GM23338 (cell line): ENCODE results near the gene LAMC3. TPM values are rescaled to one million over a fixed set of nuclear protein-coding genes. Genes with fewer than 3 reads are reported as not detected.

ENCODE experiments used
- ATAC-seq: fragments of 200-7000 bp; cut with Tn5 transposase; 3 replicates; pipeline ENCODE4 v1.9.1; 2020
- DNase-seq: peaks from one replicate; pipeline ENCODE4 v3.0.0-alpha.2; 2015; ENCODE audit warnings: low spot score
- H2AFZ ChIP-seq: fragments of 200-600 bp; sonication (generic); 2 replicates; pipeline ENCODE4 v1.8.0; 2016; ENCODE audit warnings: antibody characterized with exemption, mild to moderate bottlenecking, moderate library complexity
- H3F3A ChIP-seq: fragments of 200-600 bp; sonication (generic); replicated peaks from 2 replicates; pipeline ENCODE4 v1.8.0; 2017; ENCODE audit warnings: antibody characterized with exemption, mixed run types, low read depth
- H3K27ac ChIP-seq: fragments of 200-600 bp; sonication (generic); 2 replicates; pipeline ENCODE4 v1.6.1; 2016; ENCODE audit warnings: low read depth
- H3K27me3 ChIP-seq: fragments of 200-600 bp; sonication (generic); 2 replicates; pipeline ENCODE4 v1.8.0; 2016; ENCODE audit warnings: mild to moderate bottlenecking, mixed run types, moderate library complexity; ENCODE audit not compliant: insufficient read depth
- H3K36me3 ChIP-seq: fragments of 200-600 bp; sonication (generic); 2 replicates; pipeline ENCODE4 v1.8.0; 2016; ENCODE audit warnings: mild to moderate bottlenecking; ENCODE audit not compliant: insufficient read depth
- H3K4me1 ChIP-seq: fragments of 200-600 bp; sonication (generic); 2 replicates; pipeline ENCODE4 v1.8.0; 2016; ENCODE audit warnings: mild to moderate bottlenecking, moderate library complexity; ENCODE audit not compliant: insufficient read depth
- H3K4me2 ChIP-seq: fragments of 200-600 bp; sonication (generic); 2 replicates; pipeline ENCODE4 v1.7.1; 2017; ENCODE audit warnings: mixed run types
- H3K4me3 ChIP-seq: fragments of 200-600 bp; sonication (generic); 2 replicates; pipeline ENCODE4 v1.6.1; 2016; ENCODE audit warnings: mixed run types
- H3K79me2 ChIP-seq: fragments of 200-600 bp; sonication (generic); replicated peaks from 2 replicates; pipeline ENCODE4 v1.8.0; 2017; ENCODE audit warnings: mild to moderate bottlenecking; ENCODE audit not compliant: insufficient read depth
- H3K9me2 ChIP-seq: fragments of 200-600 bp; sonication (generic); 2 replicates; pipeline ENCODE4 v1.8.0; 2017; ENCODE audit not compliant: insufficient read depth
- H4K20me1 ChIP-seq: fragments of 200-600 bp; sonication (generic); replicated peaks from 2 replicates; pipeline ENCODE4 v1.8.0; 2017; ENCODE audit warnings: mild to moderate bottlenecking; ENCODE audit not compliant: insufficient read depth
- H3K27ac Mint-ChIP-seq: 2 replicates; pipeline ENCODE4 v1.8.0; 2020; ENCODE audit warnings: inconsistent platforms, mild to moderate bottlenecking, moderate library complexity, mixed read lengths
- H3K27me3 Mint-ChIP-seq: 3 replicates; pipeline ENCODE4 v1.8.0; 2022; ENCODE audit warnings: low read depth, mild to moderate bottlenecking, moderate library complexity, mixed read lengths, inconsistent platforms; ENCODE audit not compliant: insufficient read depth, poor library complexity
- H3K36me3 Mint-ChIP-seq: 3 replicates; pipeline ENCODE4 v1.8.0; 2021; ENCODE audit warnings: low read depth, mild to moderate bottlenecking, inconsistent platforms, moderate library complexity, mixed read lengths
- H3K4me1 Mint-ChIP-seq: 3 replicates; pipeline ENCODE4 v1.8.0; 2020; ENCODE audit warnings: mild to moderate bottlenecking, inconsistent platforms, mixed read lengths
- H3K4me3 Mint-ChIP-seq: 3 replicates; pipeline ENCODE4 v1.8.0; 2021; ENCODE audit warnings: moderate library complexity, mild to moderate bottlenecking, inconsistent platforms, mixed read lengths
- H3K9me3 Mint-ChIP-seq: 3 replicates; pipeline ENCODE4 v1.8.0; 2020; ENCODE audit warnings: moderate library complexity, mild to moderate bottlenecking, inconsistent platforms, mixed read lengths
- CTCF ChIP-seq, 2 experiments: fragments of 200-600 bp in 1 of 2; sonication (generic) in 1 of 2; conservative IDR thresholded peaks; 2 replicates each; pipeline versions ENCODE4 v1.5.1 to v1.6.1; 2016 to 2017; ENCODE audit warnings: antibody characterized with exemption in 2 of 2, low read depth in 2 of 2, mild to moderate bottlenecking in 2 of 2, moderate library complexity in 1 of 2
- ETS1 ChIP-seq: IDR thresholded peaks from 2 replicates; pipeline ENCODE4 v1.6.1; 2016; ENCODE audit warnings: antibody characterized with exemption
- EZH2phosphoT487 ChIP-seq: fragments of 200-600 bp; sonication (generic); IDR thresholded peaks from one replicate; pipeline ENCODE4 v1.8.1; 2018; ENCODE audit warnings: antibody characterized with exemption; ENCODE audit not compliant: unreplicated experiment
- ZNF114 ChIP-seq: fragments of 250-450 bp; sonication (Bioruptor Pico); IDR thresholded peaks from 2 replicates; pipeline ENCODE4 v1.5.0; 2020; ENCODE audit warnings: mild to moderate bottlenecking, moderate library complexity
- ZNF331 ChIP-seq: fragments of 250-450 bp; sonication (Bioruptor Pico); IDR thresholded peaks from 2 replicates; pipeline ENCODE4 v1.5.0; 2020; ENCODE audit warnings: low read depth, mild to moderate bottlenecking, moderate library complexity
- polyA plus RNA-seq: library from polyadenylated mRNA; unstranded; fragments of >200 nt; fragmentation: Nextera tagmentation; extraction: Ambion mirVana; gene quantifications from 2 replicates; pipeline ENCODE4 v1.2.1, GENCODE V29; 2016
- total RNA-seq: library from RNA; depleted of rRNA; stranded (reverse); fragments of >200 nt; shearing (Covaris generic); gene quantifications from 2 replicates; pipeline ENCODE4 v1.2.3, GENCODE V29; 2014
- TF ChIP-seq, protein P1 (sequence below): IDR thresholded peaks from one replicate; pipeline ENCODE4 v1.6.1; 2018; ENCODE audit warnings: antibody characterized with exemption; ENCODE audit not compliant: unreplicated experiment
- TF ChIP-seq, protein P2 (sequence below): fragments of 250-450 bp; sonication (Bioruptor Pico); IDR thresholded peaks from 2 replicates; pipeline ENCODE4 v1.5.0; 2020; ENCODE audit warnings: mild to moderate bottlenecking, moderate library complexity

The LAMC3 gene
- total and polyA plus RNA-seq, 2 experiments from 2014 or later = 9.0 to 27.4 TPM

DNA sequence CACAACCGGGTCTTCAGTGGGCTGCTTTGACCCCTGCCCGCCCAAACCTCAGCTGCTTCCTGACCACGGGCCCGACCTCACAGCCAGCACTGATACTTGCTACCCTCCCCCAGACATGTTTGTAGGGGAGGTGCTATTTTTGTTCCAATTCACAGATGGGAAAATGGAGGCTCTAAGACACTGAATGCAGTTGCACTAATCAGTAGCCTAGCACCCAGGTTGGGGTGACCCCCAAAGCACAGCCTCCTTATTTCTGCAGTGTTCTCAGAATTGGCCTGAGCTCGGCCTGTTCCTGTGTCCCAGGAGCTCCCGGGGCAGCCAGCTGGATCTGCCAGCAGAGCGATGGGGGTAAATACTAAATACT is 22.6 kb downstream of the LAMC3 start (continued):
- no peak for TF ChIP-seq ETS1
- no peak for TF ChIP-seq ZNF114 (CRISPR knock-in tag)
- TF ChIP-seq, protein P1, sequence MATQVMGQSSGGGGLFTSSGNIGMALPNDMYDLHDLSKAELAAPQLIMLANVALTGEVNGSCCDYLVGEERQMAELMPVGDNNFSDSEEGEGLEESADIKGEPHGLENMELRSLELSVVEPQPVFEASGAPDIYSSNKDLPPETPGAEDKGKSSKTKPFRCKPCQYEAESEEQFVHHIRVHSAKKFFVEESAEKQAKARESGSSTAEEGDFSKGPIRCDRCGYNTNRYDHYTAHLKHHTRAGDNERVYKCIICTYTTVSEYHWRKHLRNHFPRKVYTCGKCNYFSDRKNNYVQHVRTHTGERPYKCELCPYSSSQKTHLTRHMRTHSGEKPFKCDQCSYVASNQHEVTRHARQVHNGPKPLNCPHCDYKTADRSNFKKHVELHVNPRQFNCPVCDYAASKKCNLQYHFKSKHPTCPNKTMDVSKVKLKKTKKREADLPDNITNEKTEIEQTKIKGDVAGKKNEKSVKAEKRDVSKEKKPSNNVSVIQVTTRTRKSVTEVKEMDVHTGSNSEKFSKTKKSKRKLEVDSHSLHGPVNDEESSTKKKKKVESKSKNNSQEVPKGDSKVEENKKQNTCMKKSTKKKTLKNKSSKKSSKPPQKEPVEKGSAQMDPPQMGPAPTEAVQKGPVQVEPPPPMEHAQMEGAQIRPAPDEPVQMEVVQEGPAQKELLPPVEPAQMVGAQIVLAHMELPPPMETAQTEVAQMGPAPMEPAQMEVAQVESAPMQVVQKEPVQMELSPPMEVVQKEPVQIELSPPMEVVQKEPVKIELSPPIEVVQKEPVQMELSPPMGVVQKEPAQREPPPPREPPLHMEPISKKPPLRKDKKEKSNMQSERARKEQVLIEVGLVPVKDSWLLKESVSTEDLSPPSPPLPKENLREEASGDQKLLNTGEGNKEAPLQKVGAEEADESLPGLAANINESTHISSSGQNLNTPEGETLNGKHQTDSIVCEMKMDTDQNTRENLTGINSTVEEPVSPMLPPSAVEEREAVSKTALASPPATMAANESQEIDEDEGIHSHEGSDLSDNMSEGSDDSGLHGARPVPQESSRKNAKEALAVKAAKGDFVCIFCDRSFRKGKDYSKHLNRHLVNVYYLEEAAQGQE = no peak

- no peak overlapping the region for H3K27ac ChIP-seq
- Mint-ChIP-seq H3K4me1 (no peaks in the 10 kb centered on the region; the same call in 1 of the 3 replicates), H3K27me3 (peaks cover 6% of the 10 kb centered on the region), H3K27ac (peak overlapping the region; percentile 12), H3K36me3 (no peaks in the 10 kb centered on the region; the same call in 2 of the 3 replicates), H3K9me3 (peaks cover 3% of the 10 kb centered on the region; the same call in 1 of the 3 replicates), H3K4me3 (no peak overlapping the region)
- H3K4me1 ChIP-seq = no peaks in the 10 kb centered on the region
- no peaks in the 10 kb centered on the region for H3K27me3 ChIP-seq
- no peaks in the 10 kb centered on the region for H4K20me1 ChIP-seq
- no peak overlapping the region for H2AFZ ChIP-seq
- H3K79me2 ChIP-seq = no peaks in the 10 kb centered on the region
- no peaks in the 10 kb centered on the region for H3K36me3 ChIP-seq
- no peak for ATAC-seq
- H3K4me3 ChIP-seq = no peak overlapping the region
- no peak overlapping the region for H3K4me2 ChIP-seq
- no peaks in the 10 kb centered on the region for H3K9me2 ChIP-seq
- TF ChIP-seq ZNF331 (CRISPR knock-in tag) (no peak), EZH2phosphoT487 (no peak), CTCF (conservative IDR thresholded peaks at IDR 0.05; ENCODE audit: low read depth in 2 of 2) (no peak)
- TF ChIP-seq, protein P2, sequence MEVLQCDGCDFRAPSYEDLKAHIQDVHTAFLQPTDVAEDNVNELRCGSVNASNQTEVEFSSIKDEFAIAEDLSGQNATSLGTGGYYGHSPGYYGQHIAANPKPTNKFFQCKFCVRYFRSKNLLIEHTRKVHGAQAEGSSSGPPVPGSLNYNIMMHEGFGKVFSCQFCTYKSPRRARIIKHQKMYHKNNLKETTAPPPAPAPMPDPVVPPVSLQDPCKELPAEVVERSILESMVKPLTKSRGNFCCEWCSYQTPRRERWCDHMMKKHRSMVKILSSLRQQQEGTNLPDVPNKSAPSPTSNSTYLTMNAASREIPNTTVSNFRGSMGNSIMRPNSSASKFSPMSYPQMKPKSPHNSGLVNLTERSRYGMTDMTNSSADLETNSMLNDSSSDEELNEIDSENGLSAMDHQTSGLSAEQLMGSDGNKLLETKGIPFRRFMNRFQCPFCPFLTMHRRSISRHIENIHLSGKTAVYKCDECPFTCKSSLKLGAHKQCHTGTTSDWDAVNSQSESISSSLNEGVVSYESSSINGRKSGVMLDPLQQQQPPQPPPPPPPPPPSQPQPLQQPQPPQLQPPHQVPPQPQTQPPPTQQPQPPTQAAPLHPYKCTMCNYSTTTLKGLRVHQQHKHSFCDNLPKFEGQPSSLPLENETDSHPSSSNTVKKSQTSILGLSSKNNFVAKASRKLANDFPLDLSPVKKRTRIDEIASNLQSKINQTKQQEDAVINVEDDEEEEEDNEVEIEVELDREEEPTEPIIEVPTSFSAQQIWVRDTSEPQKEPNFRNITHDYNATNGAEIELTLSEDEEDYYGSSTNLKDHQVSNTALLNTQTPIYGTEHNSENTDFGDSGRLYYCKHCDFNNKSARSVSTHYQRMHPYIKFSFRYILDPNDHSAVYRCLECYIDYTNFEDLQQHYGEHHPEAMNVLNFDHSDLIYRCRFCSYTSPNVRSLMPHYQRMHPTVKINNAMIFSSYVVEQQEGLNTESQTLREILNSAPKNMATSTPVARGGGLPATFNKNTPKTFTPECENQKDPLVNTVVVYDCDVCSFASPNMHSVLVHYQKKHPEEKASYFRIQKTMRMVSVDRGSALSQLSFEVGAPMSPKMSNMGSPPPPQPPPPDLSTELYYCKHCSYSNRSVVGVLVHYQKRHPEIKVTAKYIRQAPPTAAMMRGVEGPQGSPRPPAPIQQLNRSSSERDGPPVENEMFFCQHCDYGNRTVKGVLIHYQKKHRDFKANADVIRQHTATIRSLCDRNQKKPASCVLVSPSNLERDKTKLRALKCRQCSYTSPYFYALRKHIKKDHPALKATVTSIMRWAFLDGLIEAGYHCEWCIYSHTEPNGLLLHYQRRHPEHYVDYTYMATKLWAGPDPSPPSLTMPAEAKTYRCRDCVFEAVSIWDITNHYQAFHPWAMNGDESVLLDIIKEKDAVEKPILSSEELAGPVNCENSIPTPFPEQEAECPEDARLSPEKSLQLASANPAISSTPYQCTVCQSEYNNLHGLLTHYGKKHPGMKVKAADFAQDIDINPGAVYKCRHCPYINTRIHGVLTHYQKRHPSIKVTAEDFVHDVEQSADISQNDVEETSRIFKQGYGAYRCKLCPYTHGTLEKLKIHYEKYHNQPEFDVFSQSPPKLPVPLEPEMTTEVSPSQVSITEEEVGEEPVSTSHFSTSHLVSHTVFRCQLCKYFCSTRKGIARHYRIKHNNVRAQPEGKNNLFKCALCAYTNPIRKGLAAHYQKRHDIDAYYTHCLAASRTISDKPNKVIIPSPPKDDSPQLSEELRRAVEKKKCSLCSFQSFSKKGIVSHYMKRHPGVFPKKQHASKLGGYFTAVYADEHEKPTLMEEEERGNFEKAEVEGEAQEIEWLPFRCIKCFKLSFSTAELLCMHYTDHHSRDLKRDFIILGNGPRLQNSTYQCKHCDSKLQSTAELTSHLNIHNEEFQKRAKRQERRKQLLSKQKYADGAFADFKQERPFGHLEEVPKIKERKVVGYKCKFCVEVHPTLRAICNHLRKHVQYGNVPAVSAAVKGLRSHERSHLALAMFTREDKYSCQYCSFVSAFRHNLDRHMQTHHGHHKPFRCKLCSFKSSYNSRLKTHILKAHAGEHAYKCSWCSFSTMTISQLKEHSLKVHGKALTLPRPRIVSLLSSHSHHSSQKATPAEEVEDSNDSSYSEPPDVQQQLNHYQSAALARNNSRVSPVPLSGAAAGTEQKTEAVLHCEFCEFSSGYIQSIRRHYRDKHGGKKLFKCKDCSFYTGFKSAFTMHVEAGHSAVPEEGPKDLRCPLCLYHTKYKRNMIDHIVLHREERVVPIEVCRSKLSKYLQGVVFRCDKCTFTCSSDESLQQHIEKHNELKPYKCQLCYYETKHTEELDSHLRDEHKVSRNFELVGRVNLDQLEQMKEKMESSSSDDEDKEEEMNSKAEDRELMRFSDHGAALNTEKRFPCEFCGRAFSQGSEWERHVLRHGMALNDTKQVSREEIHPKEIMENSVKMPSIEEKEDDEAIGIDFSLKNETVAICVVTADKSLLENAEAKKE (CRISPR knock-in tag) = no peak
- no peaks in the 10 kb centered on the region for H3F3A ChIP-seq
- no peak for DNase-seq
Measured at GRCh38 chr9:131032384-131032783, 23.4 kb downstream of the LAMC3 start.
